Panc1 (cell line): ENCODE results near the gene RBM22.

Source experiments
- CTCF ChIP-seq: fragments of 450-650 bp; IDR thresholded peaks from 2 replicates; pipeline ENCODE4 v1.5.1; 2017; ENCODE audit warnings: mild to moderate bottlenecking
- POLR2AphosphoS5 ChIP-seq: IDR thresholded peaks from 2 replicates; pipeline ENCODE4 v1.6.1; 2012; ENCODE audit warnings: mild to moderate bottlenecking, low read depth, low read length, moderate library complexity
- SIN3A ChIP-seq: IDR thresholded peaks from 2 replicates; pipeline ENCODE4 v1.6.1; 2012; ENCODE audit warnings: low read depth, mild to moderate bottlenecking, low read length, moderate library complexity, borderline replicate concordance; ENCODE audit not compliant: insufficient read depth
- TCF7L2 ChIP-seq: IDR thresholded peaks from 2 replicates; pipeline ENCODE4 v1.6.1; 2011; ENCODE audit warnings: mild to moderate bottlenecking, low read depth, low read length, inconsistent platforms
- TF ChIP-seq, protein P1 (sequence below), 2 experiments: IDR thresholded peaks; 2 replicates each; pipeline ENCODE4 v1.6.1; 2011 to 2012; ENCODE audit warnings: low read depth in 2 of 2, control low read depth in 1 of 2, low read length in 1 of 2, mild to moderate bottlenecking in 1 of 2, moderate library complexity in 1 of 2; ENCODE audit not compliant: insufficient read depth in 1 of 2

DNA sequence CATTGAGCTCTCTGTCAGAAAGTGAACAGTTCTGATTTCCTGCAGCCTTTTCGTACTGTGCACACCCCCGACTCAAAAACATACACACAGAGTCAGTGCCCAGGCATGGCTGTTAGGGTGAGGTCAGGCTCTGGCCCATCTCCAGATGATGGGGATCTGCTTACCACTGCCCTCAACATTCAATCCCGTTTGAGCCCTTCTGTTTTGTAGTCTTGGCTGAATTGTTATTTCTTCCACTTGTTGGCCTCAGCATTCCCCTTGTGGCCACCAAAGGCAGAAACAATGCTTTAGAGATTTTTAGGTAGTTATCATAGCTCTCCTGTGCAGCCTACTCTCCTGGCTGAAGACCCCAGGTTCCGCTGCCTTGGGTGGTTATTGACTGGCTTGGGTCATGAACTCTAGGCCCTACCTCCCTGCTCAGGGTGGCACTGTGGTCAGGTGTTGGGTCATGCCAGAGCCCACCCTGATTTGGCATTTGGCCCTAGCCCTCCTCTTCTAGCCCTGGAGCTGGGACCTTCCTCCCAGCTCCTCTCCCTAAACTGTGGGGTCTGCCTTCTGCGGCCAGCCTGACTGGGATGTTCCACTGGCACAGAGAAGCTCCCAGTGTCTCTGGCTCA, 47.6 kb downstream of the RBM22 start:
- TF ChIP-seq CTCF (no peak), TCF7L2 (no peak), POLR2AphosphoS5 (no peak), SIN3A (no peak)
- TF ChIP-seq, protein P1, sequence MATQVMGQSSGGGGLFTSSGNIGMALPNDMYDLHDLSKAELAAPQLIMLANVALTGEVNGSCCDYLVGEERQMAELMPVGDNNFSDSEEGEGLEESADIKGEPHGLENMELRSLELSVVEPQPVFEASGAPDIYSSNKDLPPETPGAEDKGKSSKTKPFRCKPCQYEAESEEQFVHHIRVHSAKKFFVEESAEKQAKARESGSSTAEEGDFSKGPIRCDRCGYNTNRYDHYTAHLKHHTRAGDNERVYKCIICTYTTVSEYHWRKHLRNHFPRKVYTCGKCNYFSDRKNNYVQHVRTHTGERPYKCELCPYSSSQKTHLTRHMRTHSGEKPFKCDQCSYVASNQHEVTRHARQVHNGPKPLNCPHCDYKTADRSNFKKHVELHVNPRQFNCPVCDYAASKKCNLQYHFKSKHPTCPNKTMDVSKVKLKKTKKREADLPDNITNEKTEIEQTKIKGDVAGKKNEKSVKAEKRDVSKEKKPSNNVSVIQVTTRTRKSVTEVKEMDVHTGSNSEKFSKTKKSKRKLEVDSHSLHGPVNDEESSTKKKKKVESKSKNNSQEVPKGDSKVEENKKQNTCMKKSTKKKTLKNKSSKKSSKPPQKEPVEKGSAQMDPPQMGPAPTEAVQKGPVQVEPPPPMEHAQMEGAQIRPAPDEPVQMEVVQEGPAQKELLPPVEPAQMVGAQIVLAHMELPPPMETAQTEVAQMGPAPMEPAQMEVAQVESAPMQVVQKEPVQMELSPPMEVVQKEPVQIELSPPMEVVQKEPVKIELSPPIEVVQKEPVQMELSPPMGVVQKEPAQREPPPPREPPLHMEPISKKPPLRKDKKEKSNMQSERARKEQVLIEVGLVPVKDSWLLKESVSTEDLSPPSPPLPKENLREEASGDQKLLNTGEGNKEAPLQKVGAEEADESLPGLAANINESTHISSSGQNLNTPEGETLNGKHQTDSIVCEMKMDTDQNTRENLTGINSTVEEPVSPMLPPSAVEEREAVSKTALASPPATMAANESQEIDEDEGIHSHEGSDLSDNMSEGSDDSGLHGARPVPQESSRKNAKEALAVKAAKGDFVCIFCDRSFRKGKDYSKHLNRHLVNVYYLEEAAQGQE (IDR thresholded peaks at IDR 0.05; ENCODE audit: insufficient read depth in 1 of 2, low read depth in 2 of 2, low read length in 1 of 2) = no peak
